Activated naive CD8-positive, alpha-beta T cell treated with anti-CD3 and anti-CD28 coated beads for 36 hours (primary cell): Measurements from ENCODE around the gene LGR4. TPM values are rescaled to one million over a fixed set of nuclear protein-coding genes. Genes with fewer than 3 reads are reported as not detected.
"Not testable (repeated sequence)": the region's sequence is repeated elsewhere in the genome, so short reads cannot be mapped to it uniquely, and the experiment has no call there.

Source experiments
- DNase-seq: peaks from one replicate; pipeline ENCODE4 v3.0.0; 2021
- H3K27ac Mint-ChIP-seq: one replicate; pipeline ENCODE4 v1.8.0; 2022; ENCODE audit warnings: mild to moderate bottlenecking, moderate library complexity, mixed read lengths
- H3K27me3 Mint-ChIP-seq: one replicate; pipeline ENCODE4 v1.8.0; 2022; ENCODE audit warnings: mild to moderate bottlenecking, mixed read lengths
- H3K36me3 Mint-ChIP-seq: one replicate; pipeline ENCODE4 v1.8.0; 2021; ENCODE audit warnings: mild to moderate bottlenecking, mixed read lengths
- H3K4me1 Mint-ChIP-seq: one replicate; pipeline ENCODE4 v1.8.0; 2021; ENCODE audit warnings: mixed read lengths
- H3K4me3 Mint-ChIP-seq: one replicate; pipeline ENCODE4 v1.8.0; 2022; ENCODE audit warnings: mild to moderate bottlenecking, moderate library complexity, mixed read lengths
- H3K9me3 Mint-ChIP-seq: one replicate; pipeline ENCODE4 v1.8.0; 2022; ENCODE audit warnings: mixed read lengths
- total RNA-seq, 2 experiments: library from RNA; stranded (reverse); gene quantifications; one replicate each; pipeline ENCODE4 v1.2.3, GENCODE V29; 2021

Gene LGR4
- total RNA-seq, 2 experiments from 2014 or later, result 0.06 to 0.08 TPM

GRCh38 chr11:27327064-27327463, 145.5 kb downstream of the LGR4 start:
- H3K27ac Mint-ChIP-seq, H3K4me1 Mint-ChIP-seq, H3K36me3 Mint-ChIP-seq, H3K4me3 Mint-ChIP-seq, DNase-seq, H3K9me3 Mint-ChIP-seq, H3K27me3 Mint-ChIP-seq: not testable (repeated sequence)

DNA sequence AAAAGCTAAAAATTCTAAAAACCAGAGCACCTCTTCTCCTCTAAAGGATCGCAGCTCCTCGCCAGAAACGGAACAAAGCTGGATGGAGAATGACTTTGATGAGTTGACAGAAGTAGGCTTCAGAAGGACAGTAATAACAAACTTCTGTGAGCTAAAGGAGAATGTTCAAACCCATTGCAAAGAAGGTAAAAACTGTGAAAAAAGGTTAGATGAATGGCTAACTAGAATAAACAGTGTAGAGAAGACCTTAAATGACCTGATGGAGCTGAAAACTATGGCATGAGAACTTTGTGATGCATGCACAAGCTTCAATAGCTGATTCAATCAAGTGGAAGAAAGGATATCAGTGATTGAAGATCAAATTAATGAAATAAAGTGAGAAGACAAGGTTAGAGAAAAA, 150.4 kb downstream of the LGR4 start:
- not testable (repeated sequence) for H3K27ac Mint-ChIP-seq, DNase-seq, H3K9me3 Mint-ChIP-seq, H3K4me1 Mint-ChIP-seq, H3K36me3 Mint-ChIP-seq, H3K27me3 Mint-ChIP-seq, H3K4me3 Mint-ChIP-seq

- not testable (repeated sequence) for H3K9me3 Mint-ChIP-seq, H3K27me3 Mint-ChIP-seq, DNase-seq, H3K4me3 Mint-ChIP-seq, H3K4me1 Mint-ChIP-seq, H3K36me3 Mint-ChIP-seq, H3K27ac Mint-ChIP-seq
Observed at GRCh38 chr11:27321340-27321739, 151.2 kb downstream of the LGR4 start.

GRCh38 chr11:27319072-27319471, 153.5 kb downstream of the LGR4 start:
- Mint-ChIP-seq H3K9me3 (no peaks in the 10 kb centered on the region), H3K27me3 (no peaks in the 10 kb centered on the region), H3K4me1 (peaks cover 3% of the 10 kb centered on the region), H3K27ac (no peak overlapping the region), H3K36me3 (peaks cover 1% of the 10 kb centered on the region), H3K4me3 (no peak overlapping the region)
- DNase-seq, result no peak

DNA sequence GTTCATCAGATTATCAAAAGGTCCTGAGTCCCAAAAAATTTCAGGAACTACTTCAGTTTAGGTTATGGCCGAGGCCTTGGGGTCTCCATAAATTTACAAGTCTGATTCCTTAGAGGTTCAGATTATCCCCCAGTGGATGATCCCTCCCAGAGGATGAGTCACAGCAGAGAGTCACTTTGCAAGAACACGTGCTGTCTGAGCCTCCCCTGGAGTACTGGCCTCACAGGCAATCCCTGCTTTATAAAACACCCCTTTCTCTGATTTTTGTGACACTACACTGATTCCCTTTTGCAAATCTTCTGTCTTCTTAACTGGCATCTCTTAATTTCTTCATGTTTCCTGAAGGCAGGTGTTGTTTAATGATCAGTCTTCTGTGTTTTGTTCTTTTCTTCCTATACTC, 154.8 kb downstream of the LGR4 start:
- no peaks in the 10 kb centered on the region for H3K9me3 Mint-ChIP-seq
- H3K4me1 Mint-ChIP-seq, result peaks cover 3% of the 10 kb centered on the region
- H3K36me3 Mint-ChIP-seq, result peaks cover 3% of the 10 kb centered on the region
- H3K27me3 Mint-ChIP-seq, result no peaks in the 10 kb centered on the region
- no peak overlapping the region for H3K27ac Mint-ChIP-seq
- DNase-seq, result no peak
- H3K4me3 Mint-ChIP-seq, result no peak overlapping the region

Other genes starting within 250 kb of the LGR4 start
- gene CCDC34, start 109.6 kb downstream of the LGR4 start, total RNA-seq, result 10 to 100 TPM; 27.9 to 35.1 TPM
- gene LIN7C, start 34.0 kb upstream of the LGR4 start, total RNA-seq, result 10 to 100 TPM; 29.1 to 30.6 TPM
- gene BDNF, start 227.7 kb upstream of the LGR4 start, total RNA-seq, result not detected